Upper lobe of left lung (tissue), 6 donors: ENCODE data around the gene DAPK3. TPM values are rescaled to one million over a fixed set of nuclear protein-coding genes. Genes with fewer than 3 reads are reported as not detected.
"Not testable (repeated sequence)": the region's sequence is repeated elsewhere in the genome, so short reads cannot be mapped to it uniquely, and the experiment has no call there.

Source experiments
- ATAC-seq, 2 donors: fragments of 200-7000 bp; cut with Tn5 transposase; one replicate each; pipeline ENCODE4 v1.9.1; 2022; ENCODE audit warnings: mild to moderate bottlenecking in 2 of 2, moderate library complexity in 2 of 2; ENCODE audit not compliant: low FRiP score in 2 of 2
- DNase-seq, 2 donors: peaks; one replicate each; pipeline ENCODE4 v3.0.0-alpha.2; 2019 to 2020
- H3K27ac ChIP-seq, 4 donors: fragments of 200-600 bp; sonication (generic); one replicate each; pipeline ENCODE4 v1.5.1; 2016 to 2019
- H3K27me3 ChIP-seq, 4 donors: fragments of 200-600 bp; sonication (generic); one replicate each; pipeline ENCODE4 v1.5.1; 2017 to 2019
- H3K36me3 ChIP-seq, 4 donors: fragments of 200-600 bp; sonication (generic); one replicate each; pipeline ENCODE4 v1.5.1; 2016 to 2019
- H3K4me1 ChIP-seq, 4 donors: fragments of 200-600 bp; sonication (generic); one replicate each; pipeline ENCODE4 v1.5.1; 2018 to 2019
- H3K4me3 ChIP-seq, 4 donors: fragments of 200-600 bp; sonication (generic); one replicate each; pipeline ENCODE4 v1.5.1; 2017 to 2019; ENCODE audit warnings: mild to moderate bottlenecking in 2 of 4, moderate library complexity in 1 of 4
- H3K9me3 ChIP-seq, 4 donors: fragments of 200-600 bp; sonication (generic); one replicate each; pipeline ENCODE4 v1.5.1; 2018 to 2019
- CTCF ChIP-seq, 6 experiments: fragments of 450-650 bp in 4 of 6; fragments of 200-600 bp in 2 of 6; sonication (generic) in 2 of 6; IDR thresholded peaks; one replicate each; pipeline ENCODE4 v1.5.1; 2016 to 2019; ENCODE audit warnings: antibody characterized with exemption in 6 of 6
- EP300 ChIP-seq, 4 donors: sonication (generic); formaldehyde crosslinking; IDR thresholded peaks; one replicate each; pipeline ENCODE4 v1.5.1; 2017; ENCODE audit warnings: antibody characterized with exemption in 4 of 4, control low read depth in 2 of 4
- POLR2A ChIP-seq, 4 donors: fragments of 450-650 bp; IDR thresholded peaks; one replicate each; pipeline ENCODE4 v1.5.1; 2016 to 2017; ENCODE audit warnings: antibody characterized with exemption in 4 of 4, mild to moderate bottlenecking in 2 of 4
- POLR2AphosphoS5 ChIP-seq, 2 donors: sonication (generic); formaldehyde crosslinking; IDR thresholded peaks; one replicate each; pipeline ENCODE4 v1.5.1; 2017; ENCODE audit warnings: antibody characterized with exemption in 2 of 2
- WGBS, 2 donors: methylation state at CpG; one replicate each; pipeline ENCODE4 v1.1.5; 2017 to 2018; 5-methylcytosine and 5-hydroxymethylcytosine counted together
- total RNA-seq, 6 donors: library from RNA; depleted of rRNA in 4 of 6; stranded (reverse); fragments of >200 nt in 4 of 6; gene quantifications; one replicate each; pipeline versions ENCODE4 v1.1.0 to v1.2.1, GENCODE V29; 2016 to 2021
- donor health status: DM: no; HTN: no; CAD: no; lungs with moderate emphysema.
- donor health status: DM: no; HTN: yes; CAD: no; lungs with severe emphysema.

DAPK3 gene
- total RNA-seq, 6 donors from 2014 or later = 54.3 to 107 (median 80.6) TPM

DNA sequence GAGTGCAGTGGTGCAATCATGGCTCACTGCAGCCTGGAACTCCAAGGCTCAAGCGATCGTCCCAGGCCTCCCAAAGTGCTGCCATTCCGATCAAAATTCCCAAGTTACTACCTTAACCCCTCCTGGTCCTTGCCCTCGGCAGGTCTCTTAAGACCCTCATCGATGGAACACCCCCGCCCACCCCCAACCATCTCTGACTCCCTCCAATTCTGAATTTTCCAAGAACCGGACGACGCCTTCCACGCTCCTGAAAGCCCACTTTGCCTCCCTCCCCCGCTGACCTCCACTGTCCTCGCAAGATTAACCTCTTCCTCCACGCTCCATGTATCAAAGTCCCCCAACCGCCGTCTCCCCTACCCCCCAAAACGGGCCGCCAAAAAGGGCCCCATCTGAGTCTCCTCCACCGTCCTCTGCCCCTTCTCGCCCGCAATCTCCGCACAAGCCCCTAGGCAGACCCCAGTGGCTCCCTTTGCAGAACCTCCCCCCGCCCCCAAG, 539 bp downstream of the DAPK3 start:
- peaks cover 37 to 54% (median 48%) of the 10 kb centered on the region in 4 donors for H3K4me1 ChIP-seq
- H3K36me3 ChIP-seq = peaks cover 0 to 45% (median 33%) of the 10 kb centered on the region in 4 donors
- ATAC-seq (no peak), DNase-seq (no peak)
- no peaks in the 10 kb centered on the region for H3K9me3 ChIP-seq
- WGBS, 2 donors = 1 to 2% methylated on average over 21 of the region's 22 CpGs
- TF ChIP-seq POLR2A (IDR thresholded peaks at IDR 0.05) (no peak), CTCF (IDR thresholded peaks at IDR 0.05) (no peak), EP300 (IDR thresholded peaks at IDR 0.05) (no peak), POLR2AphosphoS5 (IDR thresholded peaks at IDR 0.05) (no peak)
- H3K27ac ChIP-seq = peak overlapping the region; percentile 93 to 100 (median 96)
- peak overlapping the region; percentile 86 to 100 (median 94) for H3K4me3 ChIP-seq
- no peaks in the 10 kb centered on the region for H3K27me3 ChIP-seq

DNA sequence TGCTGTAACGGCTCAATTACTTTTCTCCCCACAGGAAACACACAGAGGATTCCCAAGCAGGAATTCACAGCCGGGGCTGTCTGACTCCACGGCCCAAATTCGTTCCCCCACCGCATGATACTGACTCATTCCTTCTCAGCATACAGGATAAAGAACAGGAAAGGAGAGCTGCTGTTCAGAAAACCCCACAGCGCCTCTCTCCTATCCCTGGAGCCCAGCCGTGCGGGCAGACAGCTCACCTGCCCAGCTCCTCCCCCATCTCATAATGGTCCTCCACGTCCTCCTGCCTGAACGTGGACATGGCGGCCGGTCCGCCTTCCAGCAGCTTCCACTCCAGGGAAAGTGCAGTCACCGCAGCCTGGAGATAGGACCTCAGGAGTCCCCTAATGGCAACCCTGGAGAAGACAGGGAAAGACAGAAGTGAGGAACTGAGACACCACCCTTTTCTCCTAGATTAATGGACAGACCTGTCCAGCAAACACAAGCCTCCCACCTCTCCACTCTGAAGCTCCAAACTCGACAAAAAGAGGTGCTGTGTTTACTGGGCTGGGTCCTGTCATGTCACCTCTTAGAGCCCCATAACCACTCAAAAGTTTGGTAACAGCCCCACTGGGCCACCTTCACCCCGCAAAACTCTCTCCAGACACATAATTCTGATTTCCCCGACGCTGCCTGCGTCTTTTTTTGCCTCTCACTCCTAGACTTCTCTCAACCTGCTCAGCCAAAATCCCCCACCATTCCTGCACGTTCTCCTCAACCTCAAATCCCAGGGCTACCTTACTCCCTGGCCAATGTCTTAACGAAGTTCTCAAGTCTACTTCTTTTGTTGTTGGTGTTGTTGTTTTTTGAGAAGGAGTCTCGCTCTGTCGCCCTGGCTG, 1.2 kb downstream of the DAPK3 start:
- 28 to 31% methylated on average over 23 of the region's 23 CpGs for WGBS, 2 donors
- H3K4me1 ChIP-seq = peaks cover 37 to 61% (median 48%) of the 10 kb centered on the region in 4 donors
- H3K4me3 ChIP-seq = peak overlapping the region; percentile 86 to 100 (median 94)
- ATAC-seq (no peak), DNase-seq (peak in 1 of 2 donors; percentile 61)
- no peak for TF ChIP-seq EP300 (IDR thresholded peaks at IDR 0.05)
- TF ChIP-seq POLR2A (IDR thresholded peaks at IDR 0.05) = no peak
- peak; percentile 23 to 31 for TF ChIP-seq POLR2AphosphoS5 (IDR thresholded peaks at IDR 0.05)
- TF ChIP-seq CTCF (IDR thresholded peaks at IDR 0.05) = peak in 1 of 6 experiments; percentile 9
- no peaks in the 10 kb centered on the region for H3K27me3 ChIP-seq
- no peaks in the 10 kb centered on the region for H3K9me3 ChIP-seq
- H3K27ac ChIP-seq = peak overlapping the region; percentile 93 to 100 (median 96)
- H3K36me3 ChIP-seq = peaks cover 1 to 47% (median 35%) of the 10 kb centered on the region in 4 donors

DNA sequence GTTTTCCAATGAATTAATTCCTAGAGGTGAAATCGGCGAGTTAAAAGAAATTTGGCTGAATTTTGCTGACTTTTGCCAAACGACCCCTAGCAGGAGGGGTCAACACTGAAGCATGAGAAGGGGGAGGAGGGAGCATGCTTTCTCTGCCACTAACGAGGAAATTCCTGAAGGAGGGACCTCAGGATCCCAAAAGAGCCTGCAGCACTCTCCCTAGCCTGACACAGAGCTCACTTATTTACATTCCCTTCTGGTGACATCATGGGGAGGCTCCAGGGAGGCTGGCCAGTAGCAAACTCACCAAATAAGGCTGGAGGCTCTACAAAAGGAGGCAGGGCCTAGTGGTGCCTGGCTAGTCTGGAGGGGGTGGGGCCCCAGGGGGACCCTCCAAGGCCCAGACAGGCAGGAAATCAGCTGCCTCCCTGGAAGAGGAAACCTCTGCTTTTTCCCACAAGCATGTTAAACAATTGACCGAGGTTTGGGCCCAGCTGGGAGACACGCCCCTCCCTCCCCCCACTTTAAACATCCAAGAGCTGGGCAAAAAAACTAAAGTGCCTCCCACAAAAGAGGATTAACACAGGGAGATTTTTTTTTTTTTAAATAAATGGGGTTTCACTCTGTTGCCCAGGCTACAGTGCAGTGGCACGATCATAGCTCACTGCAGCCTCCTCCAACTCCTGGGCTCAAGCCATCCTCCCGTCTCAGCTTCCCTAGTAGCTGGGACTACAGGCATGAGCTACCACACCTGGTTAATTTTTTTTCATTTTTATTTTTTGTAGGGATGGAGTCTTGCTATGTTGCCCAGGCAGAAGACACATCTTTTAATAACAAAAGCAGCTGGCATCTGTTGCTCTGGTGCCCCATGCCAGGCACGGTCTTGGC, 2.1 kb downstream of the DAPK3 start:
- ATAC-seq = peak; percentile 84 to 91
- Histone ChIP-seq H3K36me3 (peaks cover 3 to 55% (median 44%) of the 10 kb centered on the region in 4 donors), H3K4me3 (peak overlapping the region in 2 of 4 donors; percentile 94 to 100), H3K4me1 (peaks cover 37 to 62% (median 48%) of the 10 kb centered on the region in 4 donors), H3K9me3 (no peaks in the 10 kb centered on the region), H3K27ac (peak overlapping the region; percentile 93 to 100 (median 96)), H3K27me3 (no peaks in the 10 kb centered on the region)
- WGBS, 2 donors = 22 to 32% methylated on average over 9 of the region's 9 CpGs
- TF ChIP-seq CTCF (IDR thresholded peaks at IDR 0.05) = no peak
- TF ChIP-seq POLR2A (IDR thresholded peaks at IDR 0.05) = no peak
- peak in 2 of 4 donors; percentile 24 to 77 for TF ChIP-seq EP300 (IDR thresholded peaks at IDR 0.05)
- peak; percentile 53 to 66 for TF ChIP-seq POLR2AphosphoS5 (IDR thresholded peaks at IDR 0.05)
- DNase-seq = peak in 1 of 2 donors; percentile 93

DNA sequence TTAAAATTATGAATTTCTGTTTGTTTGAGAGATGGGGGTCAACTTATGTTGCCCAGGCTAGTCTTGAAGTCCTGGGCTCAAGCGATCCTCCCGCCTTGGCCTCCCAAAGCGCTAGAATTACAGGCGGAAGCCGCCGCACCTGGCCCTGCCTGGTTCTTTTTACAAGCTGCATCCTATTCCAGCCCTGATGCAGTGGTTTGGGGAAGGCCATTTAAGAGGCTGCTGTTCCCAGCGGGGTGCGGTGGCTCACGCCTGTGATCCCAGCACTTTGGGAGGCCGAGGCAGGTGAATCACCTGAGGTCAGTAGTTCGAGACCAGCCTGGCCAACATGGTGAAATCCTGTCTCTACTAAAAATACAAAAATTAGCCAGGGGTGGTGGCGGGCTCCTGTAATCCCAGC, 2.9 kb downstream of the DAPK3 start:
- Histone ChIP-seq H3K27ac (peak overlapping the region; percentile 79 to 97 (median 87)), H3K4me1 (peaks cover 37 to 62% (median 48%) of the 10 kb centered on the region in 4 donors), H3K36me3 (peaks cover 3 to 64% (median 52%) of the 10 kb centered on the region in 4 donors), H3K4me3 (peak overlapping the region in 1 of 4 donors; percentile 100)
- 84 to 90% methylated on average over 12 of the region's 12 CpGs for WGBS, 2 donors
- ATAC-seq, H3K27me3 ChIP-seq, H3K9me3 ChIP-seq: not testable (repeated sequence)
- DNase-seq = peak in 1 of 2 donors; percentile 58
